Natural killer cell (primary cell): ENCODE results near the gene MMP17. TPM values are rescaled to one million over a fixed set of nuclear protein-coding genes. Genes with fewer than 3 reads are reported as not detected.

Experiments
- ATAC-seq, 3 donors: fragments of 150-1000 bp in 2 of 3; fragments of 200-7000 bp in 1 of 3; cut with Tn5 transposase; 1 replicate in 1 of 3; 2 replicates in 2 of 3; pipeline ENCODE4 v1.10.0; 2021; ENCODE audit warnings: mild to moderate bottlenecking in 2 of 3, moderate library complexity in 2 of 3
- DNase-seq, 2 donors: peaks; one replicate each; pipeline versions ENCODE4 v3.0.0 to v3.0.0-alpha.2; 2013 to 2021; ENCODE audit warnings: mixed read lengths in 1 of 2
- H3K27ac ChIP-seq: one replicate; pipeline ENCODE4 v1.5.1; 2013; ENCODE audit warnings: mild to moderate bottlenecking, low read length
- H3K27me3 ChIP-seq: one replicate; pipeline ENCODE4 v1.6.1; 2013; ENCODE audit warnings: low read length; ENCODE audit not compliant: control insufficient read depth, insufficient read depth
- H3K36me3 ChIP-seq: one replicate; pipeline ENCODE4 v1.6.1; 2013; ENCODE audit warnings: low read length; ENCODE audit not compliant: control insufficient read depth, insufficient read depth
- H3K4me1 ChIP-seq: one replicate; pipeline ENCODE4 v1.6.1; 2013; ENCODE audit warnings: low read length; ENCODE audit not compliant: control insufficient read depth, insufficient read depth
- H3K4me3 ChIP-seq: one replicate; pipeline ENCODE4 v1.5.1; 2013; ENCODE audit warnings: low read length
- H3K9me3 ChIP-seq: one replicate; pipeline ENCODE4 v1.6.1; 2013; ENCODE audit warnings: low read length; ENCODE audit not compliant: control insufficient read depth, insufficient read depth
- H3K27ac Mint-ChIP-seq, 2 donors: one replicate each; pipeline ENCODE4 v1.8.0; 2022; ENCODE audit warnings: mild to moderate bottlenecking in 2 of 2, mixed read lengths in 2 of 2, moderate library complexity in 1 of 2
- H3K27me3 Mint-ChIP-seq, 2 donors: one replicate each; pipeline ENCODE4 v1.8.0; 2022; ENCODE audit warnings: low read depth in 2 of 2, mixed read lengths in 2 of 2
- H3K36me3 Mint-ChIP-seq: one replicate; pipeline ENCODE4 v1.8.0; 2022; ENCODE audit warnings: mixed read lengths
- H3K4me1 Mint-ChIP-seq, 2 donors: one replicate each; pipeline ENCODE4 v1.8.0; 2022; ENCODE audit warnings: mixed read lengths in 2 of 2
- H3K4me3 Mint-ChIP-seq: one replicate; pipeline ENCODE4 v1.8.0; 2022; ENCODE audit warnings: mild to moderate bottlenecking, moderate library complexity, mixed read lengths
- H3K9me3 Mint-ChIP-seq, 2 donors: one replicate each; pipeline ENCODE4 v1.8.0; 2022; ENCODE audit warnings: mixed read lengths in 2 of 2
- WGBS: methylation state at CpG from one replicate; pipeline ENCODE4 v1.1.7; 2013; ENCODE audit warnings: missing lambda C conversion rate; ENCODE audit not compliant: insufficient coverage; 5-methylcytosine and 5-hydroxymethylcytosine counted together
- intact Hi-C: fragments of 100-400 bp; cut with micrococcal nuclease; formaldehyde crosslinking; loops from one replicate; pipeline ENCODE4 v1.14.2; 2022
- total RNA-seq, 4 donors: library from RNA; stranded (reverse); fragments of 120-200 nt in 1 of 4; gene quantifications; one replicate each; pipeline versions ENCODE4 v1.2.3 to v1.2.4, GENCODE V29; 2013 to 2022
- TF ChIP-seq, protein P1 (sequence below): fragments of 200-600 bp; IDR thresholded peaks from one replicate; pipeline ENCODE4 v1.8.0; 2022; ENCODE audit warnings: antibody characterized with exemption

MMP17 gene
- total RNA-seq, 3 donors from 2014 or later (not counting 1 experiment from before 2014, with no cell fraction given), result 1.6 to 2.0 (median 1.7) TPM

DNA sequence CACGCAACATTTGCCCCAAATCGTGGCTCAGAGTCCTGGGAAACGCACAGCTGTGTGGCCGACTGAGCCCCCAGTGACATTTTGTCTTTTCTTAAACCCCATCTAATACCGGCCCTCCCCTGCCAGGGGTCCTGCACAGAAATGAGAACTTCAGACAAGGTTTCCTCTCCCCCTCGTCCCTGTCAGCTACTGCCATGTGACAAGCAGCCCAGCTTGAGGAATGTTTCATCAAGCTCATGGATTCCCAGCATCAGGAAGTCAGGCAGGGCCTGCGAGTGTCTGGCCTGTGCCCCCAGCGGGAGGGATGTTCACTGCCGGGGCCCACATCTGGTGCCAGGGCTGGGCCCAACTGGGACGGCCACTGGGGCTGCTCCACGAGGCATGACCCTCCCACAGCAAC, 15.9 kb downstream of the MMP17 start:
- WGBS, result 94% methylated on average over 11 of the region's 11 CpGs
- H3K9me3 ChIP-seq, result no peaks in the 10 kb centered on the region
- intact Hi-C loops, result no loop called here

DNA sequence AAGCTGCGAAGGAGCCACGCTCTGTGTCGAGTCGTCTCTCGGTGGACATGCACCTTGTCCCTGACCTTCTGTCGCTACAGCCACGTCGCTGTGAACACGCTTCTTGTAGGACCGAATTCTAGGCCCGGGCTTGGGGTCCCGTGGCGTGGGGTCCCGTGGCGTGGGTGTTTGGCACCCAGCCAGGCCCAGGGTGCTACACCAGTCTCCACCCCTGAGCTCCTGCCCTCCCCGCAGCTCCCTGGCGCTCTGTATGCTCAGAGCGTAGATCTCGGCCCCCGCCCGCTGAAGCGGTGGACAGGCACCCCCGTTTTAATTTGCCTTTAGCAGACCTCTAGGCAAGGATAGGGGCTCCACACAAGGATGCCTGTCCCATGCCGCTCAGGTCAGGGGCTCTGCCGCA, 16.5 kb downstream of the MMP17 start:
- no peaks in the 10 kb centered on the region for H3K9me3 Mint-ChIP-seq
- WGBS, result 94% methylated on average over 25 of the region's 25 CpGs
- intact Hi-C loops, result no loop called here

More for the DNA sequence above, 15.9 kb downstream of the MMP17 start:
- Mint-ChIP-seq H3K4me3 (no peak overlapping the region), H3K9me3 (no peaks in the 10 kb centered on the region), H3K27me3 (no peaks in the 10 kb centered on the region), H3K27ac (no peak overlapping the region), H3K4me1 (no peaks in the 10 kb centered on the region), H3K36me3 (no peaks in the 10 kb centered on the region)
- DNase-seq (no peak), ATAC-seq (no peak)
- TF ChIP-seq, protein P1, sequence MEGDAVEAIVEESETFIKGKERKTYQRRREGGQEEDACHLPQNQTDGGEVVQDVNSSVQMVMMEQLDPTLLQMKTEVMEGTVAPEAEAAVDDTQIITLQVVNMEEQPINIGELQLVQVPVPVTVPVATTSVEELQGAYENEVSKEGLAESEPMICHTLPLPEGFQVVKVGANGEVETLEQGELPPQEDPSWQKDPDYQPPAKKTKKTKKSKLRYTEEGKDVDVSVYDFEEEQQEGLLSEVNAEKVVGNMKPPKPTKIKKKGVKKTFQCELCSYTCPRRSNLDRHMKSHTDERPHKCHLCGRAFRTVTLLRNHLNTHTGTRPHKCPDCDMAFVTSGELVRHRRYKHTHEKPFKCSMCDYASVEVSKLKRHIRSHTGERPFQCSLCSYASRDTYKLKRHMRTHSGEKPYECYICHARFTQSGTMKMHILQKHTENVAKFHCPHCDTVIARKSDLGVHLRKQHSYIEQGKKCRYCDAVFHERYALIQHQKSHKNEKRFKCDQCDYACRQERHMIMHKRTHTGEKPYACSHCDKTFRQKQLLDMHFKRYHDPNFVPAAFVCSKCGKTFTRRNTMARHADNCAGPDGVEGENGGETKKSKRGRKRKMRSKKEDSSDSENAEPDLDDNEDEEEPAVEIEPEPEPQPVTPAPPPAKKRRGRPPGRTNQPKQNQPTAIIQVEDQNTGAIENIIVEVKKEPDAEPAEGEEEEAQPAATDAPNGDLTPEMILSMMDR, result no peak
- Histone ChIP-seq H3K36me3 (no peaks in the 10 kb centered on the region), H3K27ac (no peak overlapping the region), H3K27me3 (no peaks in the 10 kb centered on the region), H3K4me1 (no peaks in the 10 kb centered on the region), H3K4me3 (no peak overlapping the region)

DNA sequence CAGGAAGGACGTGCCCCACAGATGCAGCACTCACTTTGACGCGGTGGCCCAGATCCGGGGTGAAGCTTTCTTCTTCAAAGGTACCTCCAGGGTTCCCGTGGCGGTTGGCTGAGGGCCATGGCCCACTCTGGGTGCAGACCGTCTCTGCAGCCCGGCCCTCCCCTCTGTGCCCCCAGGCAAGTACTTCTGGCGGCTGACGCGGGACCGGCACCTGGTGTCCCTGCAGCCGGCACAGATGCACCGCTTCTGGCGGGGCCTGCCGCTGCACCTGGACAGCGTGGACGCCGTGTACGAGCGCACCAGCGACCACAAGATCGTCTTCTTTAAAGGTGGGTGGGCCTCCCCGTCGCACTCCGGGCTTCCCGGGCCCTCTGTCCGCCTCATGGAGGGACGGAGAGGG, 16.9 kb downstream of the MMP17 start:
- H3K36me3 ChIP-seq, result no peaks in the 10 kb centered on the region
- no peaks in the 10 kb centered on the region for H3K27me3 Mint-ChIP-seq
- H3K9me3 Mint-ChIP-seq, result no peaks in the 10 kb centered on the region
- no peak overlapping the region for H3K27ac ChIP-seq
- H3K27me3 ChIP-seq, result no peaks in the 10 kb centered on the region
- no peaks in the 10 kb centered on the region for H3K4me1 Mint-ChIP-seq
- H3K9me3 ChIP-seq, result no peaks in the 10 kb centered on the region
- DNase-seq (no peak), ATAC-seq (no peak)
- intact Hi-C loops, result no loop called here
- TF ChIP-seq, protein P1, result no peak
- 94% methylated on average over 29 of the region's 29 CpGs for WGBS
- no peak overlapping the region for H3K4me3 ChIP-seq
- H3K4me1 ChIP-seq, result no peaks in the 10 kb centered on the region
- no peaks in the 10 kb centered on the region for H3K36me3 Mint-ChIP-seq
- H3K27ac Mint-ChIP-seq, result no peak overlapping the region
- no peak overlapping the region for H3K4me3 Mint-ChIP-seq

More for the DNA sequence above, 16.5 kb downstream of the MMP17 start:
- Histone ChIP-seq H3K27me3 (no peaks in the 10 kb centered on the region), H3K27ac (no peak overlapping the region), H3K4me1 (no peaks in the 10 kb centered on the region), H3K9me3 (no peaks in the 10 kb centered on the region), H3K4me3 (no peak overlapping the region), H3K36me3 (no peaks in the 10 kb centered on the region)
- Mint-ChIP-seq H3K4me1 (no peaks in the 10 kb centered on the region), H3K27me3 (no peaks in the 10 kb centered on the region), H3K27ac (no peak overlapping the region), H3K4me3 (no peak overlapping the region), H3K36me3 (no peaks in the 10 kb centered on the region)
- TF ChIP-seq, protein P1, result no peak
- DNase-seq, result no peak
- no peak for ATAC-seq

DNA sequence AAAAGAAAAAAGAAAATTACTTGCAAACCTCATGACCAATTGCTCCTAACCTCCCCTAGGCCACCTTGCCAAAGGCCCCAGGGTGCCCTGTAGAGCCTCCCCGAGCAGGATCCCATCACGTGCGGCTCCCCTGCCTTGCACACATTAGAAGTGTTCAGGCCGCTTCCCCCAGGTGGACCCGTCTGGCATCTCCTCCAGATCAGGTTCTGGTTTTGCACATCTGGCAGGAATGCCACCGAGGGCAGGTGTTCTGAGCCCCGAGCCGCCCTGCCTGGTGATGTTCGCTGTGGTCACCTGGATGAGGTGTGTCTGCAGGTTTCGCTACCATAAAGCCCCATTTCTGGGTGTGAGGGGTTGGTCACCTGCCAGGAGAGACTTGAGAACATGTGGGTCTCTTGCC, 19.3 kb downstream of the MMP17 start:
- H3K4me1 ChIP-seq, result peaks cover 4% of the 10 kb centered on the region
- TF ChIP-seq, protein P1, result no peak
- no peak overlapping the region for H3K27ac ChIP-seq
- Mint-ChIP-seq H3K36me3 (no peaks in the 10 kb centered on the region), H3K4me3 (no peak overlapping the region), H3K27me3 (no peaks in the 10 kb centered on the region), H3K4me1 (no peaks in the 10 kb centered on the region), H3K27ac (no peak overlapping the region), H3K9me3 (no peaks in the 10 kb centered on the region)
- whole genome bisulfite sequencing, result 80% methylated on average over 10 of the region's 10 CpGs
- H3K4me3 ChIP-seq, result no peak overlapping the region
- H3K9me3 ChIP-seq, result no peaks in the 10 kb centered on the region
- ATAC-seq (no peak), DNase-seq (no peak)
- H3K27me3 ChIP-seq, result no peaks in the 10 kb centered on the region
- no peaks in the 10 kb centered on the region for H3K36me3 ChIP-seq
- intact Hi-C loops, result no loop called here
